Natural killer cell (primary cell): ENCODE results near the gene PDLIM4. TPM values are rescaled to one million over a fixed set of nuclear protein-coding genes. Genes with fewer than 3 reads are reported as not detected.
A peak's percentile ranks its signal among the peaks of the same experiment; 100 is the strongest.

ENCODE experiments used
- ATAC-seq, 3 donors: fragments of 150-1000 bp in 2 of 3; fragments of 200-7000 bp in 1 of 3; cut with Tn5 transposase; 1 replicate in 1 of 3; 2 replicates in 2 of 3; pipeline ENCODE4 v1.10.0; 2021; ENCODE audit warnings: mild to moderate bottlenecking in 2 of 3, moderate library complexity in 2 of 3
- DNase-seq, 2 donors: peaks; one replicate each; pipeline versions ENCODE4 v3.0.0 to v3.0.0-alpha.2; 2013 to 2021; ENCODE audit warnings: mixed read lengths in 1 of 2
- H3K27ac ChIP-seq: one replicate; pipeline ENCODE4 v1.5.1; 2013; ENCODE audit warnings: mild to moderate bottlenecking, low read length
- H3K27me3 ChIP-seq: one replicate; pipeline ENCODE4 v1.6.1; 2013; ENCODE audit warnings: low read length; ENCODE audit not compliant: control insufficient read depth, insufficient read depth
- H3K36me3 ChIP-seq: one replicate; pipeline ENCODE4 v1.6.1; 2013; ENCODE audit warnings: low read length; ENCODE audit not compliant: control insufficient read depth, insufficient read depth
- H3K4me1 ChIP-seq: one replicate; pipeline ENCODE4 v1.6.1; 2013; ENCODE audit warnings: low read length; ENCODE audit not compliant: control insufficient read depth, insufficient read depth
- H3K4me3 ChIP-seq: one replicate; pipeline ENCODE4 v1.5.1; 2013; ENCODE audit warnings: low read length
- H3K9me3 ChIP-seq: one replicate; pipeline ENCODE4 v1.6.1; 2013; ENCODE audit warnings: low read length; ENCODE audit not compliant: control insufficient read depth, insufficient read depth
- H3K27ac Mint-ChIP-seq, 2 donors: one replicate each; pipeline ENCODE4 v1.8.0; 2022; ENCODE audit warnings: mild to moderate bottlenecking in 2 of 2, mixed read lengths in 2 of 2, moderate library complexity in 1 of 2
- H3K27me3 Mint-ChIP-seq, 2 donors: one replicate each; pipeline ENCODE4 v1.8.0; 2022; ENCODE audit warnings: low read depth in 2 of 2, mixed read lengths in 2 of 2
- H3K36me3 Mint-ChIP-seq: one replicate; pipeline ENCODE4 v1.8.0; 2022; ENCODE audit warnings: mixed read lengths
- H3K4me1 Mint-ChIP-seq, 2 donors: one replicate each; pipeline ENCODE4 v1.8.0; 2022; ENCODE audit warnings: mixed read lengths in 2 of 2
- H3K4me3 Mint-ChIP-seq: one replicate; pipeline ENCODE4 v1.8.0; 2022; ENCODE audit warnings: mild to moderate bottlenecking, moderate library complexity, mixed read lengths
- H3K9me3 Mint-ChIP-seq, 2 donors: one replicate each; pipeline ENCODE4 v1.8.0; 2022; ENCODE audit warnings: mixed read lengths in 2 of 2
- WGBS: methylation state at CpG from one replicate; pipeline ENCODE4 v1.1.7; 2013; ENCODE audit warnings: missing lambda C conversion rate; ENCODE audit not compliant: insufficient coverage; 5-methylcytosine and 5-hydroxymethylcytosine counted together
- intact Hi-C: fragments of 100-400 bp; cut with micrococcal nuclease; formaldehyde crosslinking; loops from one replicate; pipeline ENCODE4 v1.14.2; 2022
- total RNA-seq, 4 donors: library from RNA; stranded (reverse); fragments of 120-200 nt in 1 of 4; gene quantifications; one replicate each; pipeline versions ENCODE4 v1.2.3 to v1.2.4, GENCODE V29; 2013 to 2022
- TF ChIP-seq, protein P1 (sequence below): fragments of 200-600 bp; IDR thresholded peaks from one replicate; pipeline ENCODE4 v1.8.0; 2022; ENCODE audit warnings: antibody characterized with exemption

The PDLIM4 gene
- total RNA-seq, 3 donors from 2014 or later (not counting 1 experiment from before 2014, with no cell fraction given): not detected

DNA sequence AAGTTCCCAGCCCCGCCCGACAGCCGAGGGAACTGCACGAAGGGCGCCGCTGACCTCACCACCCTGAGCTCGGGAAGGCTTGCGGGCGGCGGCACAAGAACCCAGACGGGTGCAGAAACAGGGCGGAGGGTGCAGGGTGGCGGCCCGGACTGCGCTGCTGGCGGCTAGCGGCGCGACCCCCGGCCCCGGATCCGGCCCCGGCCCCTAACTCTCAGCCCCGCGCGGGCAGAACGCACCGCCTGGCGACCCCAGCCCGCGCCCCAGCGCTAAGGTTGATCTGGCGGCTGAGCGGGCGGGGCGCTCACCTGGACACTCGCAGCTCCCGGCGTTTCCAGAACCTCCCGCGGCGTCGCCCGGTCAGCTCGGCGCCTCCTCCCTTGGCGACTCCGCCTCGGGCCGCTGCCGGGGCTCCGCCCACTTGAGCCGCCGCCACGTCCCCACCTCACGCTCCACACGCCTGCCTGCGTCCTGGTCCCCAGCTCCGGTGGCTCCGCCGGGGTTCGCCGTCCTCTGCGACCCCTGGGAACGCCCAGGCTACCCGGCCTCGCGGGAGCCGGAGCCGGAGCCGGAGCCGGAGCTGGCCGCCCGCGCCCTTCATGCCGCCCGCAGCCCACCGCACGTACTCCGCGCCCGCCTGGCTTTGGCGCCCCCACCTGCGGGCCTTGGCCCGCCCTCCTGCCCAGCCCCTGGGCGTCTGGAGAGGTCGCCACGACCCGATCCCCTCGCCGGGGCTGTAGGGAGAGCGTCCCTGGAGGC, 29.8 kb upstream of the PDLIM4 start, which contains the start of gene P4HA2:
Gene P4HA2 (minus strand): TSS at position 369 of the 756 bp plus-strand sequence. CDS start 9,227 bp downstream, outside the sequence.
- Histone ChIP-seq H3K9me3 (no peaks in the 10 kb centered on the region), H3K4me1 (peaks cover 11% of the 10 kb centered on the region), H3K36me3 (no peaks in the 10 kb centered on the region), H3K27ac (no peak within 1 kb of the TSS), H3K27me3 (peaks cover 7% of the 10 kb centered on the region), H3K4me3 (peak within 1 kb of the TSS; percentile 17)
- H3K4me3 Mint-ChIP-seq: peak within 1 kb of the TSS; percentile 59
- no peak within 1 kb of the TSS for H3K27ac Mint-ChIP-seq
- TF ChIP-seq, protein P1, sequence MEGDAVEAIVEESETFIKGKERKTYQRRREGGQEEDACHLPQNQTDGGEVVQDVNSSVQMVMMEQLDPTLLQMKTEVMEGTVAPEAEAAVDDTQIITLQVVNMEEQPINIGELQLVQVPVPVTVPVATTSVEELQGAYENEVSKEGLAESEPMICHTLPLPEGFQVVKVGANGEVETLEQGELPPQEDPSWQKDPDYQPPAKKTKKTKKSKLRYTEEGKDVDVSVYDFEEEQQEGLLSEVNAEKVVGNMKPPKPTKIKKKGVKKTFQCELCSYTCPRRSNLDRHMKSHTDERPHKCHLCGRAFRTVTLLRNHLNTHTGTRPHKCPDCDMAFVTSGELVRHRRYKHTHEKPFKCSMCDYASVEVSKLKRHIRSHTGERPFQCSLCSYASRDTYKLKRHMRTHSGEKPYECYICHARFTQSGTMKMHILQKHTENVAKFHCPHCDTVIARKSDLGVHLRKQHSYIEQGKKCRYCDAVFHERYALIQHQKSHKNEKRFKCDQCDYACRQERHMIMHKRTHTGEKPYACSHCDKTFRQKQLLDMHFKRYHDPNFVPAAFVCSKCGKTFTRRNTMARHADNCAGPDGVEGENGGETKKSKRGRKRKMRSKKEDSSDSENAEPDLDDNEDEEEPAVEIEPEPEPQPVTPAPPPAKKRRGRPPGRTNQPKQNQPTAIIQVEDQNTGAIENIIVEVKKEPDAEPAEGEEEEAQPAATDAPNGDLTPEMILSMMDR: no peak
- intact Hi-C loops: no loop called here
- no peaks in the 10 kb centered on the region for H3K36me3 Mint-ChIP-seq
- DNase-seq (peak; percentile 26 to 34), ATAC-seq (peak; percentile 59 to 86 (median 85))
- H3K27me3 Mint-ChIP-seq: peaks cover 18 to 34% of the 10 kb centered on the region in 2 donors
- 1% methylated on average over 92 of the region's 92 CpGs for WGBS
- H3K4me1 Mint-ChIP-seq: peaks cover 7 to 34% of the 10 kb centered on the region in 2 donors
- no peaks in the 10 kb centered on the region for H3K9me3 Mint-ChIP-seq

DNA sequence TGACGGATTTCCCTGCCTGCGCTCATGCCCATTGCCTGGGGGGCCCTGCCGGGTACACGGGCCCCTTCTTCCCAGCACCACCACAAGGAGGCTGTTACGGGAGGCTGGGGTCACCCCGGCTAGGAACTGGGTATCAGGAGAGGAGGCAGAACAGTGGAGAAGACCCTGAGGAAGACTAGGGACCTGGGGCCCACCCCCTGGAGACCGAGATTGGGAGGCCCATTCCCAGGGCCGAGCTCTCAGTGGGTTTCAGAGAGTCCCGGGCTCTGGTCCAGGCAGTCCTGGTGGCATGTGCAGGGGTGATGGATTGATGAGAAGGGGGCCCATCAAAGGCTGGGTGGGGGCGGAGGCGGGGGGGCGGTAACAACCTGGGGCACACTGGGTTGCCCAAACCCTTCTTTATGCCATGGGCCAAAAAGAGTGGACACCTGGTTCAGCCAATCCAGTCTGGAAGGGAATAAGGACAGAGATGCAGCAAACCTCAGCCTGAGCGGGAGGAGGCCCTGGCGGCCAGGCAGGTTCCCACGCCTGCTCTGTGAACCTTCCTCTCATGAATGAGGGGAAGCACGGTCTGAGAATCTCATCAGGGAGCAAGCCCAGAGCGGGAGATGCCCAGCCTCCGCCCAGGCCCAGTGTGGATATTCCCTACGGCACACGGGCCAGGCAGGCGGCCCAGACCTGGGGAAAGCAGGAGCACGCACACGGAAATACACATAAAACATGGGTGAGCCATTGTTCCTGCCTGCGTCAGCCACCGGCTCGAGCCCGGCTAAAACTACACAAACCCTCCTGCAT, 29.1 kb upstream of the PDLIM4 start:
- Mint-ChIP-seq H3K4me3 (peak overlapping the region; percentile 81), H3K27me3 (peaks cover 18 to 34% of the 10 kb centered on the region in 2 donors), H3K4me1 (peaks cover 7 to 34% of the 10 kb centered on the region in 2 donors), H3K9me3 (no peaks in the 10 kb centered on the region), H3K36me3 (no peaks in the 10 kb centered on the region), H3K27ac (no peak overlapping the region)
- ATAC-seq (no peak), DNase-seq (no peak)
- Histone ChIP-seq H3K27ac (no peak overlapping the region), H3K4me1 (peaks cover 11% of the 10 kb centered on the region), H3K9me3 (no peaks in the 10 kb centered on the region), H3K27me3 (peaks cover 7% of the 10 kb centered on the region), H3K4me3 (no peak overlapping the region), H3K36me3 (no peaks in the 10 kb centered on the region)
- TF ChIP-seq, protein P1: no peak
- intact Hi-C loops: no loop called here
- WGBS: 84% methylated on average over 27 of the region's 27 CpGs

DNA sequence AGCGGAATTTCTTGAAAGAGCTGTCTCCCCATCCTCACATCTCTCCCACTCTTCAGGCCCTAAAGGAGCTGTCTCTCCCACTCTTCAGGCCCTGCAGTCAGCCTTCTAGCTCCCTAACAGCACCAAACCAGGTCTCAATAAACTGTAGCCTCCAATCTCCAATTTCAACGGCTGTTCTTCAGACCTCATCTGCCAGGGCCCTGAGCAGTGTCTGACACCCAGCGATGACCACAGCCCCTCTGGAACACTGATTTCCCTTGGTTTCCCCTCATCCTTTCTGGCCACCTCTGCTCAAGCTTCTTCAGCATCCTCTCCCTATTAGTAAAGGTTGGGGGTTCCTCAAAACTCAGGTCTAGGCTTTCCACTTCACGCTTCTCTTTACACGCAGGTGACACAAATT, 28.3 kb upstream of the PDLIM4 start:
- H3K27ac Mint-ChIP-seq: peak overlapping the region in 1 of 2 donors; percentile 19
- H3K36me3 Mint-ChIP-seq: no peaks in the 10 kb centered on the region
- Histone ChIP-seq H3K4me3 (no peak overlapping the region), H3K4me1 (peaks cover 11% of the 10 kb centered on the region), H3K9me3 (no peaks in the 10 kb centered on the region), H3K36me3 (no peaks in the 10 kb centered on the region), H3K27ac (no peak overlapping the region), H3K27me3 (peaks cover 7% of the 10 kb centered on the region)
- peaks cover 18 to 34% of the 10 kb centered on the region in 2 donors for H3K27me3 Mint-ChIP-seq
- H3K9me3 Mint-ChIP-seq: no peaks in the 10 kb centered on the region
- 97% methylated on average over 5 of the region's 5 CpGs for WGBS
- H3K4me1 Mint-ChIP-seq: peaks cover 7 to 34% of the 10 kb centered on the region in 2 donors
- intact Hi-C loops: no loop called here
- TF ChIP-seq, protein P1: no peak
- DNase-seq: no peak
- H3K4me3 Mint-ChIP-seq: peak overlapping the region; percentile 81
- no peak for ATAC-seq
